ENCODE data around the gene MDH2. TPM values are rescaled to one million over a fixed set of nuclear protein-coding genes. Genes with fewer than 3 reads are reported as not detected.
"Not testable (repeated sequence)": the region's sequence is repeated elsewhere in the genome, so short reads cannot be mapped to it uniquely, and the experiment has no call there.

MDH2 gene
- total and polyA plus RNA-seq, 7 donors, result 73.1 to 214 (median 90.3) TPM

GRCh38 chr7:76016191-76016947, 31.5 kb upstream of the MDH2 start:
- Histone ChIP-seq H3K36me3 (peaks cover 0 to 10% (median 5%) of the 10 kb centered on the region in 4 donors), H3K27me3 (no peaks in the 10 kb centered on the region), H3K27ac (no peak overlapping the region), H3K4me3 (no peak overlapping the region), H3K9me3 (no peaks in the 10 kb centered on the region), H3K4me1 (peaks cover 0 to 15% (median 7%) of the 10 kb centered on the region in 4 donors)
- WGBS, 2 donors, result 93 to 97% methylated on average over 13 of the region's 13 CpGs
- no peak for DNase-seq
- no peak for TF ChIP-seq CTCF (IDR thresholded peaks at IDR 0.05)
- TF ChIP-seq POLR2A (IDR thresholded peaks at IDR 0.05), result no peak
- TF ChIP-seq POLR2AphosphoS5 (IDR thresholded peaks at IDR 0.05), result no peak
- TF ChIP-seq EP300 (IDR thresholded peaks at IDR 0.05), result no peak
- intact Hi-C loops (cut with DNase I), result no loop called here

- intact Hi-C loops (cut with DNase I); H3K27ac ChIP-seq; H3K9me3 ChIP-seq; H3K27me3 ChIP-seq; H3K4me1 ChIP-seq; DNase-seq; H3K4me3 ChIP-seq: not testable (repeated sequence)
- peaks cover 0 to 24% (median 8%) of the 10 kb centered on the region in 4 donors for H3K36me3 ChIP-seq
- WGBS, 2 donors, result 97 to 98% methylated on average over 4 of the region's 4 CpGs
These were observed 29.4 kb upstream of the MDH2 start for GRCh38 chr7:76018520-76018919.

GRCh38 chr7:76020031-76020714, 27.7 kb upstream of the MDH2 start:
- no peak overlapping the region for H3K4me3 ChIP-seq
- no peaks in the 10 kb centered on the region for H3K27me3 ChIP-seq
- no peak for TF ChIP-seq POLR2AphosphoS5 (IDR thresholded peaks at IDR 0.05)
- TF ChIP-seq CTCF (IDR thresholded peaks at IDR 0.05), result peak; percentile 81 to 91 (median 89)
- no peak for TF ChIP-seq POLR2A (IDR thresholded peaks at IDR 0.05)
- 42 to 45% methylated on average over 6 of the region's 6 CpGs for WGBS, 2 donors
- peaks cover 0 to 24% (median 8%) of the 10 kb centered on the region in 4 donors for H3K36me3 ChIP-seq
- peaks cover 0 to 5% (median 0%) of the 10 kb centered on the region in 4 donors for H3K4me1 ChIP-seq
- peak; percentile 82 for DNase-seq
- H3K27ac ChIP-seq, result no peak overlapping the region
- no peaks in the 10 kb centered on the region for H3K9me3 ChIP-seq
- intact Hi-C loops (cut with DNase I), result loop anchor here (1.0 kb wide), 1 partner anchor 154 kb away; no protein-coding TSS in a partner anchor

GRCh38 chr7:76022026-76022780, 25.7 kb upstream of the MDH2 start:
- no peak for DNase-seq
- Histone ChIP-seq H3K4me1 (peaks cover 0 to 5% (median 0%) of the 10 kb centered on the region in 4 donors), H3K36me3 (peaks cover 0 to 24% (median 8%) of the 10 kb centered on the region in 4 donors), H3K9me3 (no peaks in the 10 kb centered on the region), H3K4me3 (no peak overlapping the region), H3K27me3 (no peaks in the 10 kb centered on the region), H3K27ac (no peak overlapping the region)
- TF ChIP-seq EP300 (IDR thresholded peaks at IDR 0.05) (no peak), POLR2A (IDR thresholded peaks at IDR 0.05) (no peak), CTCF (IDR thresholded peaks at IDR 0.05) (no peak)
- 94 to 96% methylated on average over 7 of the region's 7 CpGs for whole genome bisulfite sequencing, 2 donors
- intact Hi-C loops (cut with DNase I), result no loop called here

DNA sequence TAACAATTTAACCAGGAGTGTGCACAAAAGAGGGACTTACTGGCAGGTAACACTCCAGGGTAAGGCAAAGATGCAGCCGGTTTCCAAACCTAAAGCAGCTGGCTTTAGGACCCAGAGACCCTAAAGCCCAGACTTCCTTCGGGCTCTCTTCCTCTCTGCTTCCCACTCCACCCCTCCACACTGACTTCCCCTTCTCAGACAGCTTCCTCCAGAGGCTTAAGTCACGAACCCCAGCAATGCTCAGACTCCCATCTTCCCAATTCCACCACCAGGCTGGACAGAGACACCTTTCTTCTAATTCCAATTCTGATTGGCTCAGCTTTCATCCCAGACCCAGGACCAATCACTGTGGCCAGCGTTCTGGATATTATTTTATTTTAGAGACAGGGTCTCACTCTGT, 24.9 kb upstream of the MDH2 start:
- DNase-seq, result no peak
- Histone ChIP-seq H3K4me1 (peaks cover 0 to 5% (median 0%) of the 10 kb centered on the region in 4 donors), H3K9me3 (no peaks in the 10 kb centered on the region), H3K36me3 (peaks cover 0 to 24% (median 8%) of the 10 kb centered on the region in 4 donors), H3K27ac (no peak overlapping the region), H3K4me3 (no peak overlapping the region), H3K27me3 (no peaks in the 10 kb centered on the region)
- WGBS, 2 donors, result 49 to 67% methylated on average over 4 of the region's 4 CpGs
- intact Hi-C loops (cut with DNase I), result no loop called here
- no peak for TF ChIP-seq CTCF (IDR thresholded peaks at IDR 0.05)
- no peak for TF ChIP-seq POLR2AphosphoS5 (IDR thresholded peaks at IDR 0.05)
- TF ChIP-seq POLR2A (IDR thresholded peaks at IDR 0.05), result no peak
- TF ChIP-seq EP300 (IDR thresholded peaks at IDR 0.05), result no peak

DNA sequence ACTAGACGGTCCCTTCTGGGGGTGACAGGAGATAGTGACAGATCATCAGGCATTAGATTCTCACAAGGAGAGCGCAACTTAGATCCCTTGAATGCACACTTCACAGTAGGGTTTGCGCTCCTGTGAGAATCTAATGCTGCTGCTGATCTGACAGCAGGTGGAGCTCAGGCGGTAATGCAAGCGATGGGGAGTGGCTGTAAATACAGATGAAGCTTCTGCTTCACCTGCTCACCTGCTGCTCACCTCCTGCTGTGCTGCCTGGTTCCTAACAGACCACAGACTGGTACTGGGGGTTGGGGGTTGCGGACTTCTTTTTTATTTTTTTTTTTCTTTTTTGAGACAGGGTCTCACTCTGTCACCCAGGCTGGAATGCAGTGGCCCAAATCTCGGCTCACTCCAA, 18.2 kb upstream of the MDH2 start:
- intact Hi-C loops (cut with DNase I); H3K27ac ChIP-seq; H3K9me3 ChIP-seq; H3K4me1 ChIP-seq; DNase-seq; H3K27me3 ChIP-seq; H3K4me3 ChIP-seq; H3K36me3 ChIP-seq: not testable (repeated sequence)
- WGBS, 2 donors, result 84 to 95% methylated on average over 7 of the region's 7 CpGs
